Osteocyte (in vitro differentiated cells): ENCODE measurements around the gene PLEKHD1. TPM values are rescaled to one million over a fixed set of nuclear protein-coding genes. Genes with fewer than 3 reads are reported as not detected.

Source experiments
- DNase-seq: peaks from one replicate; pipeline ENCODE4 v3.0.0; 2021; ENCODE audit warnings: mixed read lengths; ENCODE audit not compliant: unreplicated experiment; ENCODE audit errors: extremely low spot score
- H3K27ac Mint-ChIP-seq: one replicate; pipeline ENCODE4 v1.8.0; 2021; ENCODE audit warnings: mild to moderate bottlenecking, mixed read lengths; ENCODE audit not compliant: unreplicated experiment
- H3K27me3 Mint-ChIP-seq: one replicate; pipeline ENCODE4 v1.8.0; 2021; ENCODE audit warnings: mixed read lengths; ENCODE audit not compliant: unreplicated experiment
- H3K36me3 Mint-ChIP-seq: one replicate; pipeline ENCODE4 v1.8.0; 2021; ENCODE audit warnings: mixed read lengths; ENCODE audit not compliant: unreplicated experiment
- H3K4me1 Mint-ChIP-seq: one replicate; pipeline ENCODE4 v1.8.0; 2021; ENCODE audit warnings: mixed read lengths; ENCODE audit not compliant: unreplicated experiment
- H3K4me3 Mint-ChIP-seq: one replicate; pipeline ENCODE4 v1.8.0; 2021; ENCODE audit warnings: mild to moderate bottlenecking, moderate library complexity, mixed read lengths; ENCODE audit not compliant: unreplicated experiment
- H3K9me3 Mint-ChIP-seq: one replicate; pipeline ENCODE4 v1.8.0; 2021; ENCODE audit warnings: mixed read lengths; ENCODE audit not compliant: unreplicated experiment
- CTCF ChIP-seq: fragments of 200-600 bp; sonication (generic); IDR thresholded peaks from 2 replicates; pipeline ENCODE4 v1.5.0; 2021; ENCODE audit warnings: antibody characterized with exemption, mild to moderate bottlenecking, moderate library complexity
- total RNA-seq: library from RNA; stranded (reverse); gene quantifications from 2 replicates; pipeline ENCODE4 v1.2.1, GENCODE V29; 2021

PLEKHD1 gene
- total RNA-seq, 1 donor from 2014 or later: 0.08 TPM

- Mint-ChIP-seq H3K4me1 (no peaks in the 10 kb centered on the region), H3K36me3 (no peaks in the 10 kb centered on the region), H3K4me3 (no peak overlapping the region), H3K27ac (no peak overlapping the region), H3K9me3 (no peaks in the 10 kb centered on the region), H3K27me3 (peaks cover 53% of the 10 kb centered on the region)
- no peak for TF ChIP-seq CTCF
- no peak for DNase-seq
These were observed 74.2 kb downstream of the PLEKHD1 start for GRCh38 chr14:69558774-69559173.

GRCh38 chr14:69559581-69560011 is 75.1 kb downstream of the PLEKHD1 start:
- no peak for TF ChIP-seq CTCF
- Mint-ChIP-seq H3K9me3 (no peaks in the 10 kb centered on the region), H3K27me3 (peaks cover 52% of the 10 kb centered on the region), H3K4me1 (no peaks in the 10 kb centered on the region), H3K4me3 (no peak overlapping the region), H3K36me3 (no peaks in the 10 kb centered on the region), H3K27ac (no peak overlapping the region)
- DNase-seq: no peak

GRCh38 chr14:69560826-69561225 is 76.3 kb downstream of the PLEKHD1 start:
- Mint-ChIP-seq H3K27me3 (peaks cover 56% of the 10 kb centered on the region), H3K4me1 (no peaks in the 10 kb centered on the region), H3K36me3 (no peaks in the 10 kb centered on the region), H3K4me3 (no peak overlapping the region), H3K9me3 (no peaks in the 10 kb centered on the region), H3K27ac (no peak overlapping the region)
- TF ChIP-seq CTCF: no peak
- no peak for DNase-seq

GRCh38 chr14:69561893-69562292 is 77.4 kb downstream of the PLEKHD1 start:
- no peak overlapping the region for H3K4me3 Mint-ChIP-seq
- no peak for DNase-seq
- no peaks in the 10 kb centered on the region for H3K36me3 Mint-ChIP-seq
- H3K9me3 Mint-ChIP-seq: no peaks in the 10 kb centered on the region
- no peak overlapping the region for H3K27ac Mint-ChIP-seq
- H3K27me3 Mint-ChIP-seq: peaks cover 60% of the 10 kb centered on the region
- H3K4me1 Mint-ChIP-seq: no peaks in the 10 kb centered on the region
- TF ChIP-seq CTCF: no peak

GRCh38 chr14:69567563-69567962 is 83.0 kb downstream of the PLEKHD1 start:
- Mint-ChIP-seq H3K27ac (no peak overlapping the region), H3K36me3 (no peaks in the 10 kb centered on the region), H3K4me3 (no peak overlapping the region), H3K27me3 (peaks cover 57% of the 10 kb centered on the region), H3K4me1 (no peaks in the 10 kb centered on the region), H3K9me3 (no peaks in the 10 kb centered on the region)
- DNase-seq: no peak
- no peak for TF ChIP-seq CTCF
